A673 (cell line): ENCODE measurements around the gene EXOC4. TPM values are rescaled to one million over a fixed set of nuclear protein-coding genes. Genes with fewer than 3 reads are reported as not detected.

Source experiments
- BruUV-seq: library from RNA; stranded (reverse); fragments of 400-500 nt; replicated peaks from 2 replicates; lab custom pipeline; 2021; lab: Mats Ljungman, UMichigan
- CTCF ChIA-PET: fragments of 300-600 bp; sonication (Branson Sonifier 250); formaldehyde crosslinking; loops from one replicate; lab custom pipeline; 2022; ENCODE audit warnings: antibody characterized with exemption; lab: Charles Lee
- POLR2A ChIA-PET: fragments of 300-600 bp; sonication (Branson Sonifier 250); formaldehyde crosslinking; loops from one replicate; lab custom pipeline; 2022; ENCODE audit warnings: antibody characterized with exemption; ENCODE audit not compliant: low non-redundant PET; lab: Charles Lee
- DNase-seq: peaks from one replicate; pipeline ENCODE4 v3.0.0-alpha.2; 2015; ENCODE audit warnings: low spot score
- H3K27ac ChIP-seq: fragments of 200-600 bp; sonication (generic); 2 replicates; pipeline ENCODE4 v1.5.1; 2016; ENCODE audit warnings: mixed run types, low read depth, mild to moderate bottlenecking, mixed read lengths, antibody characterized with exemption, low read length; ENCODE audit not compliant: poor library complexity, severe bottlenecking
- H3K27me3 ChIP-seq: fragments of 200-600 bp; sonication (generic); replicated peaks from 2 replicates; pipeline ENCODE4 v1.6.1; 2017; ENCODE audit warnings: mixed run types, low read depth, mild to moderate bottlenecking, mixed read lengths, antibody characterized with exemption, low read length; ENCODE audit not compliant: insufficient read depth, poor library complexity
- H3K36me3 ChIP-seq: fragments of 200-600 bp; sonication (generic); 2 replicates; pipeline ENCODE4 v1.6.1; 2016; ENCODE audit warnings: mixed run types, mild to moderate bottlenecking, mixed read lengths, antibody characterized with exemption, low read length; ENCODE audit not compliant: insufficient read depth, poor library complexity, severe bottlenecking
- H3K4me1 ChIP-seq: fragments of 200-600 bp; sonication (generic); 2 replicates; pipeline ENCODE4 v1.6.1; 2017; ENCODE audit warnings: mixed run types, mild to moderate bottlenecking, mixed read lengths, antibody characterized with exemption, low read length; ENCODE audit not compliant: insufficient read depth, poor library complexity, severe bottlenecking
- H3K4me3 ChIP-seq: fragments of 200-600 bp; sonication (generic); 2 replicates; pipeline ENCODE4 v1.5.1; 2016; ENCODE audit warnings: low read depth, mixed run types, mild to moderate bottlenecking, mixed read lengths, low read length; ENCODE audit not compliant: poor library complexity, severe bottlenecking
- H3K9me3 ChIP-seq: fragments of 200-600 bp; sonication (generic); 2 replicates; pipeline ENCODE4 v1.6.1; 2016; ENCODE audit warnings: mixed run types, low read depth, mild to moderate bottlenecking, mixed read lengths, antibody characterized with exemption, low read length; ENCODE audit not compliant: poor library complexity, severe bottlenecking
- CTCF ChIP-seq: fragments of 300-800, 200-600 bp; sonication (generic); conservative IDR thresholded peaks from 2 replicates; pipeline ENCODE4 v1.5.1; 2017; ENCODE audit warnings: low read depth, mild to moderate bottlenecking, antibody characterized with exemption, low read length, moderate library complexity, mixed read lengths
- EZH2 ChIP-seq: fragments of 200-600 bp; sonication (generic); IDR thresholded peaks from 2 replicates; pipeline ENCODE4 v1.6.1; 2017; ENCODE audit warnings: borderline replicate concordance, low read depth, mild to moderate bottlenecking, mixed read lengths, antibody characterized with exemption, low read length; ENCODE audit not compliant: poor library complexity, severe bottlenecking
- intact Hi-C: fragments of 100-400 bp; cut with micrococcal nuclease; formaldehyde crosslinking; loops from one replicate; pipeline ENCODE4 v1.10.0; 2022; ENCODE audit not compliant: unreplicated experiment
- total RNA-seq: library from RNA; stranded (reverse); gene quantifications from 2 replicates; pipeline ENCODE4 v1.2.3, GENCODE V29; 2021

Gene EXOC4
- total RNA-seq, 1 experiment from 2014 or later, result 66.1 TPM

DNA sequence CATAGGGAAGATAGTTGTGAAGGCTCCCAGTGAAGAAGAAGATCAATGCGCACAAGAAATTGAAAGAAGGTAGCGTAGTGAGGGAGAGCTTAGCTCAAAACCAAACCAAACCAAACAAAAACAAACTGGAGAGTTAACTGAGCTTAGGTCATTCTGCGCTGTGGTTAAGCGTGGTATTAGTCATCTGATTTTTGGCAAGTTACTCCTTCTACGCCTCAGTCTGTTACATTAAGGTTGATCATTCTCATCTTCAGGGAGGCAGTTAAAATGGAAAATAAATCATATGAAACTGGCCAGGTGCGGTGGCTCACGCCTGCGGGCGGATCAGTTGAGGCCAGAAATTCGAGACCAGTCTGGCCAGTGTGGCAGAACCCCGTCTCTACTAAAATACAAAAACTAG, 259.7 kb downstream of the EXOC4 start:
- Histone ChIP-seq H3K4me3 (no peak overlapping the region), H3K9me3 (no peaks in the 10 kb centered on the region), H3K36me3 (no peaks in the 10 kb centered on the region), H3K27ac (no peak overlapping the region), H3K27me3 (no peaks in the 10 kb centered on the region), H3K4me1 (no peaks in the 10 kb centered on the region)
- intact Hi-C loops, result no loop called here
- DNase-seq, result no peak
- POLR2A ChIA-PET, result no interaction called here
- BruUV-seq, result no TSS peak
- TF ChIP-seq CTCF, result no peak
- TF ChIP-seq EZH2, result no peak
- CTCF ChIA-PET, result no interaction called here

- Histone ChIP-seq H3K4me1 (no peaks in the 10 kb centered on the region), H3K4me3 (no peak overlapping the region), H3K36me3 (no peaks in the 10 kb centered on the region), H3K9me3 (no peaks in the 10 kb centered on the region), H3K27me3 (no peaks in the 10 kb centered on the region), H3K27ac (no peak overlapping the region)
- DNase-seq, result no peak
- ChIA-PET POLR2A (no interaction called here), CTCF (no interaction called here)
- intact Hi-C loops, result no loop called here
- BruUV-seq, result no TSS peak
- TF ChIP-seq EZH2 (no peak), CTCF (no peak)
These were observed 260.7 kb downstream of the EXOC4 start for GRCh38 chr7:133513608-133514007.

GRCh38 chr7:133514551-133514950, 261.7 kb downstream of the EXOC4 start:
- H3K27me3 ChIP-seq, result no peaks in the 10 kb centered on the region
- intact Hi-C loops, result no loop called here
- H3K4me1 ChIP-seq, result no peaks in the 10 kb centered on the region
- H3K9me3 ChIP-seq, result no peaks in the 10 kb centered on the region
- no peaks in the 10 kb centered on the region for H3K36me3 ChIP-seq
- POLR2A ChIA-PET, result no interaction called here
- H3K4me3 ChIP-seq, result no peak overlapping the region
- no peak overlapping the region for H3K27ac ChIP-seq
- DNase-seq, result no peak
- no TSS peak for BruUV-seq
- CTCF ChIA-PET, result no interaction called here
- TF ChIP-seq EZH2 (no peak), CTCF (no peak)

GRCh38 chr7:133517766-133518165, 264.9 kb downstream of the EXOC4 start:
- POLR2A ChIA-PET, result no interaction called here
- H3K4me1 ChIP-seq, result no peaks in the 10 kb centered on the region
- TF ChIP-seq EZH2 (no peak), CTCF (no peak)
- intact Hi-C loops, result no loop called here
- H3K4me3 ChIP-seq, result no peak overlapping the region
- no peak overlapping the region for H3K27ac ChIP-seq
- CTCF ChIA-PET, result no interaction called here
- no peaks in the 10 kb centered on the region for H3K9me3 ChIP-seq
- H3K36me3 ChIP-seq, result no peaks in the 10 kb centered on the region
- BruUV-seq, result no TSS peak
- no peaks in the 10 kb centered on the region for H3K27me3 ChIP-seq
- DNase-seq, result no peak
